SK-N-SH (cell line): ENCODE data around the gene SCRN2. TPM values are rescaled to one million over a fixed set of nuclear protein-coding genes. Genes with fewer than 3 reads are reported as not detected.

ENCODE experiments used
- CTCF ChIA-PET: fragments of 300-600, 350-600 bp; formaldehyde crosslinking; extraction: SDS; loops from one replicate; lab custom pipeline; 2021; lab: Yijun Ruan, JAX
- POLR2A ChIA-PET: fragments of 350-600 bp; sonication (Branson Sonifier 250); formaldehyde crosslinking; extraction: SDS; loops from one replicate; lab custom pipeline; 2020; ENCODE audit warnings: antibody characterized with exemption, inconsistent platforms; lab: Yijun Ruan, JAX
- DNase-seq: peaks from one replicate; pipeline ENCODE4 v3.0.0; 2012
- H2AFZ ChIP-seq: fragments of 200-600 bp; sonication (generic); 2 replicates; pipeline ENCODE4 v1.8.1; 2016; ENCODE audit warnings: antibody characterized with exemption, mild to moderate bottlenecking, low read depth
- H3F3A ChIP-seq: fragments of 200-600 bp; sonication (generic); replicated peaks from 2 replicates; pipeline ENCODE3; 2016; ENCODE audit warnings: antibody characterized with exemption, mild to moderate bottlenecking; ENCODE audit not compliant: insufficient read depth
- H3K27ac ChIP-seq, 2 experiments: fragments of 200-500 bp in 1 of 2; fragments of 200-600 bp in 1 of 2; sonication (Bioruptor generic) in 1 of 2; sonication (generic), shearing (Covaris generic) in 1 of 2; 2 replicates each; pipeline versions ENCODE4 v1.5.1 to v1.6.1; 2014 to 2016; ENCODE audit warnings: low read depth in 2 of 2, inconsistent platforms in 1 of 2, low read length in 1 of 2, mild to moderate bottlenecking in 1 of 2, mixed read lengths in 1 of 2
- H3K27me3 ChIP-seq: fragments of 200-600 bp; sonication (generic), shearing (Covaris generic); 2 replicates; pipeline ENCODE4 v1.6.1; 2016; ENCODE audit warnings: mixed run types; ENCODE audit not compliant: insufficient read depth
- H3K36me3 ChIP-seq, 2 experiments: fragments of 200-500 bp in 1 of 2; fragments of 200-600 bp in 1 of 2; sonication (Bioruptor generic) in 1 of 2; sonication (generic) in 1 of 2; replicated peaks in 1 of 2; 2 replicates each; pipeline versions ENCODE3 to v1.5.1; 2014 to 2016; ENCODE audit warnings: low read length in 1 of 2, mild to moderate bottlenecking in 1 of 2; ENCODE audit not compliant: insufficient read depth in 2 of 2, control insufficient read depth in 1 of 2
- H3K4me1 ChIP-seq, 2 experiments: fragments of 200-500 bp in 1 of 2; fragments of 200-600 bp in 1 of 2; sonication (Bioruptor generic) in 1 of 2; sonication (generic), shearing (Covaris generic) in 1 of 2; 2 replicates each; pipeline versions ENCODE4 v1.5.1 to v1.6.1; 2014 to 2016; ENCODE audit warnings: low read depth in 1 of 2, low read length in 1 of 2, mixed run types in 1 of 2; ENCODE audit not compliant: insufficient read depth in 2 of 2, control insufficient read depth in 1 of 2
- H3K4me2 ChIP-seq: fragments of 200-600 bp; sonication (generic), shearing (Covaris generic); 2 replicates; pipeline ENCODE4 v1.6.1; 2017; ENCODE audit warnings: mixed run types
- H3K4me3 ChIP-seq, 2 experiments: fragments of 200-500 bp in 1 of 2; fragments of 200-600 bp in 1 of 2; sonication (Bioruptor generic) in 1 of 2; sonication (generic), shearing (Covaris generic) in 1 of 2; 2 replicates each; pipeline versions ENCODE4 v1.5.1 to v1.8.1; 2014 to 2016; ENCODE audit warnings: low read depth in 2 of 2, inconsistent platforms in 1 of 2, low read length in 1 of 2, mild to moderate bottlenecking in 1 of 2, mixed read lengths in 1 of 2, moderate library complexity in 1 of 2
- H3K79me2 ChIP-seq: fragments of 200-600 bp; sonication (generic); 2 replicates; pipeline ENCODE4 v1.8.1; 2017; ENCODE audit warnings: mild to moderate bottlenecking; ENCODE audit not compliant: insufficient read depth
- H3K9ac ChIP-seq: fragments of 200-600 bp; sonication (generic); 2 replicates; pipeline ENCODE4 v1.6.1; 2017; ENCODE audit warnings: mixed run types
- H3K9me2 ChIP-seq: fragments of 200-600 bp; sonication (generic); 2 replicates; pipeline ENCODE4 v1.6.1; 2017; ENCODE audit warnings: mixed run types
- H3K9me3 ChIP-seq: fragments of 200-600 bp; sonication (generic); 2 replicates; pipeline ENCODE4 v1.6.1; 2017; ENCODE audit warnings: mixed run types, mild to moderate bottlenecking, moderate library complexity
- H4K20me1 ChIP-seq: fragments of 200-600 bp; sonication (generic); 2 replicates; pipeline ENCODE4 v1.6.1; 2017; ENCODE audit warnings: mild to moderate bottlenecking, mixed run types; ENCODE audit not compliant: insufficient read depth
- EP300 ChIP-seq, 2 experiments: IDR thresholded peaks; 2 replicates each; pipeline versions ENCODE4 v1.4.0 to v1.6.1; 2012; ENCODE audit warnings: borderline replicate concordance in 1 of 2, low read depth in 1 of 2, low read length in 1 of 2
- FOSL2 ChIP-seq: IDR thresholded peaks from 2 replicates; pipeline ENCODE4 v1.4.0; 2012; ENCODE audit warnings: low read depth, mild to moderate bottlenecking, moderate library complexity, borderline replicate concordance
- FOXJ3 ChIP-seq: sonication (generic); formaldehyde crosslinking; IDR thresholded peaks from 2 replicates; pipeline ENCODE4 v1.5.1; 2020; ENCODE audit warnings: mild to moderate bottlenecking, missing genetic modification reagents
- FOXM1 ChIP-seq: IDR thresholded peaks from 2 replicates; pipeline ENCODE4 v1.4.0; 2012; ENCODE audit warnings: low read depth, mild to moderate bottlenecking
- GABPA ChIP-seq: IDR thresholded peaks from 2 replicates; pipeline ENCODE4 v1.4.0; 2012; ENCODE audit warnings: low read depth, mild to moderate bottlenecking
- JUND ChIP-seq: IDR thresholded peaks from 2 replicates; pipeline ENCODE4 v1.4.0; 2012
- NRF1 ChIP-seq: IDR thresholded peaks from 2 replicates; pipeline ENCODE4 v1.6.1; 2012; ENCODE audit warnings: low read depth, mild to moderate bottlenecking, low read length
- RCOR1 ChIP-seq: fragments of 150-350 bp; IDR thresholded peaks from 2 replicates; pipeline ENCODE4 v1.6.1; 2017; ENCODE audit warnings: antibody characterized with exemption, low read length
- SIN3A ChIP-seq: IDR thresholded peaks from 2 replicates; pipeline ENCODE4 v1.6.1; 2012; ENCODE audit warnings: low read depth, mild to moderate bottlenecking, low read length, moderate library complexity, borderline replicate concordance
- SMC3 ChIP-seq: IDR thresholded peaks from 2 replicates; pipeline ENCODE4 v1.6.1; 2012; ENCODE audit warnings: low read depth, low read length, improper control_type of control experiment
- TAF1 ChIP-seq: IDR thresholded peaks from 2 replicates; pipeline ENCODE4 v1.6.1; 2012; ENCODE audit warnings: low read depth, mild to moderate bottlenecking, low read length, moderate library complexity, borderline replicate concordance
- TEAD4 ChIP-seq: IDR thresholded peaks from 2 replicates; pipeline ENCODE4 v1.4.0; 2012; ENCODE audit warnings: mild to moderate bottlenecking, borderline replicate concordance; ENCODE audit not compliant: insufficient read depth
- YY1 ChIP-seq: IDR thresholded peaks from 2 replicates; pipeline ENCODE4 v1.4.0; 2012; ENCODE audit warnings: low read depth, mild to moderate bottlenecking
- WGBS: methylation state at CpG from one replicate; pipeline ENCODE4 v1.1.6; 2017; ENCODE audit warnings: low lambda C conversion rate; 5-methylcytosine and 5-hydroxymethylcytosine counted together
- polyA plus RNA-seq, 3 experiments: library from polyadenylated mRNA; depleted of rRNA; stranded (reverse); fragments of >200 nt; gene quantifications; 2 replicates each; pipeline ENCODE4 v1.2.3, GENCODE V29; 2012
- TF ChIP-seq, protein P1 (sequence below): IDR thresholded peaks from 2 replicates; pipeline ENCODE4 v1.4.0; 2012; ENCODE audit warnings: low read depth
- TF ChIP-seq, protein P2 (sequence below): IDR thresholded peaks from 2 replicates; pipeline ENCODE4; 2012
- TF ChIP-seq, protein P3 (sequence below): IDR thresholded peaks from 2 replicates; pipeline ENCODE4 v1.4.0; 2012; ENCODE audit warnings: low read depth, borderline replicate concordance

SCRN2 gene
- polyA plus RNA-seq, 1 of the 3 experiments (the other 2 are of a cell fraction) = 139 TPM

DNA sequence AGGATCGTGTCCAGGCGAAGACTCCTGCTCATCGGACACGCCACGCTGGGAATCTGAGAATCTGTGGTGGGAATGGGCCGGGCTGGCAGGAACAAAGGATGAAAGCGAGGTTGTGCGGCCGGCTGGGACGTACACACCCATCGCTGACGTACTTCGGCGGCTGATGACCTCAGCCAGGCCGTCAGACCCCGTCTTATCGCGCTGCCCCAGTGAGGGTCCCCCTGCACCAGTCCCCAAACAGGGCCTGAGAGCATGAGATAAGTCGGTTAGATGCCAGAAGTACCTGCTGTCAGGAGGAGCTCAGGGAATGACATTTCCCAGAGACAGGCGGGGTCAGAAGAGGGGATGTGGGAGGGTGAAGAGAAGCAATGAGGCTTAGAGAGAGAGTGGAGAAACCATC lies 25.9 kb upstream of the SCRN2 start (continued):
- TF ChIP-seq, protein P1, sequence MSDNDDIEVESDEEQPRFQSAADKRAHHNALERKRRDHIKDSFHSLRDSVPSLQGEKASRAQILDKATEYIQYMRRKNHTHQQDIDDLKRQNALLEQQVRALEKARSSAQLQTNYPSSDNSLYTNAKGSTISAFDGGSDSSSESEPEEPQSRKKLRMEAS = no peak

DNA sequence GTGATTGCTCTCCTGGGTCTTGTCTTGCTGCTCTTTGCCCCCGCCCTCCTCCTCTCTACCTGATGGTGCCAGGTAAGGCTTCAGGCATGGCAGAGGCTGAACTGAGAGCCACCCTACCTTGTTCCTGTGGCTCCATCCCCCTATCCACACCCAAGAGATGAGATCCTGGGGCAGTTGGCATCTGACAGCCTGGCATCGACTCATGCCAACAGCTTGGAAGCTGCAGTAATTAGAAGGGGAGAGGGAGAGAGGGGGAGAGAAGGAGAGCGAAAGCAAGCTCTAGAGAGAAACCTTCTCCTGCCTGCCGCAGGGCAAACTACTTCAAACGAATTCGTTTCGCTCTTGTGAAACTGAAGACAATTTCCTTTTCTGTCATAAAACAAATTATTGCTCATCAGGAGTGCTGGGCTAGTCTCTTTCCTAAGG lies 23.7 kb upstream of the SCRN2 start:
- WGBS = 42% methylated on average over 7 of the region's 7 CpGs
- Histone ChIP-seq H2AFZ (no peak overlapping the region), H3K9ac (no peak overlapping the region), H4K20me1 (no peaks in the 10 kb centered on the region), H3K27me3 (peaks cover 16% of the 10 kb centered on the region), H3K27ac (no peak overlapping the region), H3K4me2 (no peak overlapping the region; the same call in 1 of the 2 replicates), H3K9me2 (no peaks in the 10 kb centered on the region), H3K36me3 (no peaks in the 10 kb centered on the region), H3F3A (no peaks in the 10 kb centered on the region), H3K4me1 (peaks cover 0 to 5% of the 10 kb centered on the region in 2 experiments; a peak in 1 of 4 replicates), H3K79me2 (no peaks in the 10 kb centered on the region), H3K9me3 (no peaks in the 10 kb centered on the region)
- no peak for DNase-seq
- ChIA-PET CTCF (interaction anchor here (1.0 to 33.0 kb wide), 4 partner anchors 9 to 27 kb away, joined by 4 to 1447 read pairs (median 288); partner anchors contain the start of genes LRRC46, MRPL10, SCRN2 and SP2), POLR2A (interaction anchor here (0.8 kb wide), 1 partner anchor 31 kb away, joined by 4 read pairs; the partner anchor contains the start of gene SP2)
- TF ChIP-seq FOXM1 = no peak
- no peak for TF ChIP-seq FOXJ3 (CRISPR knock-in tag)
- no peak for TF ChIP-seq TAF1
- no peak for TF ChIP-seq GABPA
- TF ChIP-seq TEAD4 = no peak
- TF ChIP-seq JUND = no peak
- TF ChIP-seq FOSL2 = no peak
- TF ChIP-seq, protein P2, sequence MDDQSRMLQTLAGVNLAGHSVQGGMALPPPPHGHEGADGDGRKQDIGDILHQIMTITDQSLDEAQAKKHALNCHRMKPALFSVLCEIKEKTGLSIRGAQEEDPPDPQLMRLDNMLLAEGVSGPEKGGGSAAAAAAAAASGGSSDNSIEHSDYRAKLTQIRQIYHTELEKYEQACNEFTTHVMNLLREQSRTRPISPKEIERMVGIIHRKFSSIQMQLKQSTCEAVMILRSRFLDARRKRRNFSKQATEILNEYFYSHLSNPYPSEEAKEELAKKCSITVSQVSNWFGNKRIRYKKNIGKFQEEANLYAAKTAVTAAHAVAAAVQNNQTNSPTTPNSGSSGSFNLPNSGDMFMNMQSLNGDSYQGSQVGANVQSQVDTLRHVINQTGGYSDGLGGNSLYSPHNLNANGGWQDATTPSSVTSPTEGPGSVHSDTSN = no peak
- no peak for TF ChIP-seq SIN3A
- TF ChIP-seq EP300 (IDR thresholded peaks at IDR 0.05; ENCODE audit: borderline replicate concordance in 1 of 2, low read depth in 1 of 2, low read length in 1 of 2) = no peak
- TF ChIP-seq RCOR1 = no peak
- TF ChIP-seq, protein P3, sequence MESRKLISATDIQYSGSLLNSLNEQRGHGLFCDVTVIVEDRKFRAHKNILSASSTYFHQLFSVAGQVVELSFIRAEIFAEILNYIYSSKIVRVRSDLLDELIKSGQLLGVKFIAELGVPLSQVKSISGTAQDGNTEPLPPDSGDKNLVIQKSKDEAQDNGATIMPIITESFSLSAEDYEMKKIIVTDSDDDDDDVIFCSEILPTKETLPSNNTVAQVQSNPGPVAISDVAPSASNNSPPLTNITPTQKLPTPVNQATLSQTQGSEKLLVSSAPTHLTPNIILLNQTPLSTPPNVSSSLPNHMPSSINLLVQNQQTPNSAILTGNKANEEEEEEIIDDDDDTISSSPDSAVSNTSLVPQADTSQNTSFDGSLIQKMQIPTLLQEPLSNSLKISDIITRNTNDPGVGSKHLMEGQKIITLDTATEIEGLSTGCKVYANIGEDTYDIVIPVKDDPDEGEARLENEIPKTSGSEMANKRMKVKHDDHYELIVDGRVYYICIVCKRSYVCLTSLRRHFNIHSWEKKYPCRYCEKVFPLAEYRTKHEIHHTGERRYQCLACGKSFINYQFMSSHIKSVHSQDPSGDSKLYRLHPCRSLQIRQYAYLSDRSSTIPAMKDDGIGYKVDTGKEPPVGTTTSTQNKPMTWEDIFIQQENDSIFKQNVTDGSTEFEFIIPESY = no peak
- no peak for TF ChIP-seq NRF1
- TF ChIP-seq YY1 = no peak
- no peak for TF ChIP-seq SMC3
- TF ChIP-seq, all 33 proteins: peak for 0
- no peak overlapping the region for H3K4me3 ChIP-seq
